Smooth muscle cell (in vitro differentiated cells): ENCODE results near the gene WIPF1. TPM values are rescaled to one million over a fixed set of nuclear protein-coding genes. Genes with fewer than 3 reads are reported as not detected.

ENCODE experiments used
- DNase-seq: peaks from one replicate; lab custom pipeline; 2025; ENCODE audit not compliant: unreplicated experiment; lab: John Stamatoyannopoulos, UW
- H2AFZ ChIP-seq: fragments of 200-600 bp; sonication (generic); 2 replicates; pipeline ENCODE4 v1.6.0; 2016; ENCODE audit warnings: antibody characterized with exemption, low read depth, mild to moderate bottlenecking
- H3F3A ChIP-seq: fragments of 200-600 bp; sonication (generic); 2 replicates; pipeline ENCODE4 v1.6.0; 2017; ENCODE audit warnings: antibody characterized with exemption, low read depth
- H3K27ac ChIP-seq: fragments of 200-600 bp; sonication (generic); 2 replicates; pipeline ENCODE4 v1.5.1; 2016; ENCODE audit warnings: low read depth, mild to moderate bottlenecking
- H3K27me3 ChIP-seq: fragments of 200-600 bp; sonication (generic); 2 replicates; pipeline ENCODE4 v1.6.1; 2016; ENCODE audit warnings: low read depth, mild to moderate bottlenecking
- H3K36me3 ChIP-seq: fragments of 200-600 bp; sonication (generic); 2 replicates; pipeline ENCODE4 v1.5.1; 2016; ENCODE audit warnings: low read depth
- H3K4me1 ChIP-seq: fragments of 200-600 bp; sonication (generic); 2 replicates; pipeline ENCODE4 v1.5.1; 2016; ENCODE audit warnings: low read depth
- H3K4me2 ChIP-seq: fragments of 200-600 bp; sonication (generic); 2 replicates; pipeline ENCODE4 v1.6.0; 2016; ENCODE audit warnings: mild to moderate bottlenecking
- H3K4me3 ChIP-seq: fragments of 200-600 bp; sonication (generic); 2 replicates; pipeline ENCODE4 v1.5.1; 2016; ENCODE audit warnings: mild to moderate bottlenecking
- H3K79me2 ChIP-seq: fragments of 200-600 bp; sonication (generic); 2 replicates; pipeline ENCODE4 v1.6.0; 2016; ENCODE audit warnings: low read depth, mild to moderate bottlenecking
- H3K9ac ChIP-seq: fragments of 200-600 bp; sonication (generic); 2 replicates; pipeline ENCODE4 v1.6.0; 2016; ENCODE audit warnings: low read depth
- H3K9me3 ChIP-seq: fragments of 200-600 bp; sonication (generic); replicated peaks from 2 replicates; pipeline ENCODE4 v1.5.1; 2016; ENCODE audit warnings: low read depth
- H4K20me1 ChIP-seq: fragments of 200-600 bp; sonication (generic); 2 replicates; pipeline ENCODE4 v1.6.0; 2016; ENCODE audit warnings: low read depth
- WGBS: methylation state at CpG from one replicate; pipeline ENCODE4 v1.1.7; 2016; ENCODE audit warnings: low lambda C conversion rate; 5-methylcytosine and 5-hydroxymethylcytosine counted together
- polyA plus RNA-seq: library from polyadenylated mRNA; unstranded; fragments of >200 nt; fragmentation: Nextera tagmentation; extraction: Ambion mirVana; gene quantifications from 2 replicates; pipeline ENCODE4 v1.2.1, GENCODE V29; 2016
- total RNA-seq: library from RNA; depleted of rRNA; stranded (reverse); fragments of >200 nt; gene quantifications from 2 replicates; pipeline ENCODE4 v1.2.3, GENCODE V29; 2014
- TF ChIP-seq, protein P1 (sequence below): fragments of 200-600 bp; sonication (generic); IDR thresholded peaks from 2 replicates; pipeline ENCODE4 v1.5.1; 2017; ENCODE audit warnings: borderline replicate concordance, mild to moderate bottlenecking, antibody characterized with exemption; ENCODE audit not compliant: insufficient read depth, poor library complexity, severe bottlenecking

The WIPF1 gene
- total and polyA plus RNA-seq, 2 experiments from 2014 or later, result 27.3 to 35.5 TPM

DNA sequence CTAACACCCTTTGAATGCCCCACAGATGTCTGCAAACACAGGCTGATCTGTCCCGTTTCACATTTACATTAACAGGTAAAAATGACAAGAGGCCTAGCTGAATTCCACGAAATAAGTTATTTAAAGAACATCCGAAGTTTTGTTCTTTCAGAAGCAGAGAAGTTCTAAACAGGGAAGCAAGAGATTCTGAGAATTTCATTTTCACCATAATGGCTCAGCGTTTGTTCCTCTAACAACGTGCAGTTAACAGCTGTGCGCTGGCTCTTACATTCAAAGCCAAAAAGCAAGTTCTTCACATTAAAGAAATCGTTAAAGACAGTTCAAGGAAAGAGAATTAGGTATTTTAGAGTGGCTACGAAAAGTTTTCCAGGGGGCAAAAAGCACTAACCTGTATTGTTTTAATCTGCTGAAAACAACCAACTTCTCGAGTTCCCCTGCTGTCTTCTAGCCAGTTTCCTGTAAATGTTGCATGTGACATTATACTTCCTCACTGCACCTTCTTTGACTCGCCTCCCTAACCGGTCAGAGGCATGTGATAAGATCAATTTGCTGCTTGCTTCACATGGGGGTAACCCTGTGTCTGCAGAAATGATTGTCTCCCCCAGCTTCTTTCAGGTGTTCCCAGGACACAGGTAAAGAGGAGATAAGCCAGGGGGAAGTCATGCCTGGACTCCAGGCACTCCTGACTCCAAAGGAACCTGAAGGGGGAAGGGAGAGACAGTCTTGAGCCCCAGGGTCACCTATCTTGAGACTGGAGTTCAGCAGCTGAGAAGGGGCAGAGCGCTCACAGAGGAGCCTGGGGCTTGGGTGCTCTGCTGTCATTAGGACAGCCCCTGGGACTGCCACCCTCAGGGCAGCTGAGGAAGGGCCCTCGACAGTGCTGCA lies 36.8 kb upstream of the WIPF1 start:
- 70% methylated on average over 13 of the region's 13 CpGs for WGBS
- TF ChIP-seq, protein P1, sequence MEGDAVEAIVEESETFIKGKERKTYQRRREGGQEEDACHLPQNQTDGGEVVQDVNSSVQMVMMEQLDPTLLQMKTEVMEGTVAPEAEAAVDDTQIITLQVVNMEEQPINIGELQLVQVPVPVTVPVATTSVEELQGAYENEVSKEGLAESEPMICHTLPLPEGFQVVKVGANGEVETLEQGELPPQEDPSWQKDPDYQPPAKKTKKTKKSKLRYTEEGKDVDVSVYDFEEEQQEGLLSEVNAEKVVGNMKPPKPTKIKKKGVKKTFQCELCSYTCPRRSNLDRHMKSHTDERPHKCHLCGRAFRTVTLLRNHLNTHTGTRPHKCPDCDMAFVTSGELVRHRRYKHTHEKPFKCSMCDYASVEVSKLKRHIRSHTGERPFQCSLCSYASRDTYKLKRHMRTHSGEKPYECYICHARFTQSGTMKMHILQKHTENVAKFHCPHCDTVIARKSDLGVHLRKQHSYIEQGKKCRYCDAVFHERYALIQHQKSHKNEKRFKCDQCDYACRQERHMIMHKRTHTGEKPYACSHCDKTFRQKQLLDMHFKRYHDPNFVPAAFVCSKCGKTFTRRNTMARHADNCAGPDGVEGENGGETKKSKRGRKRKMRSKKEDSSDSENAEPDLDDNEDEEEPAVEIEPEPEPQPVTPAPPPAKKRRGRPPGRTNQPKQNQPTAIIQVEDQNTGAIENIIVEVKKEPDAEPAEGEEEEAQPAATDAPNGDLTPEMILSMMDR, result no peak

DNA sequence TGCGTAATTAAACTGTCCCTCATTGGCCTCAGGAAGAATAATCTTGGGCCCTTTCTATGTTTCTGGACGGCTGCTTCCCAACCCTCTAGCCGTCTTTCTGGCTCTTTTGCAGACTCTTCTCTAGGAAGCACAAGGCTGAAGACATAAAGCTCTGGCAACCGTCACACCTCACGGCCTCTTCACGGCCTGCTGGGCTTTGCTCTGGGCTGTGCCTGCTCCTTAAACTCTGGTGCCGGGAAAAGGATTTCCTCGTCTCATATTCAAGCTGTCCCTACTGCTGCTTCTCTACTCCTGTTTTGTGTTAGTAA lies 36.0 kb upstream of the WIPF1 start:
- no peak for DNase-seq
- no peaks in the 10 kb centered on the region for H3K36me3 ChIP-seq
- WGBS, result 11% methylated on average over 8 of the region's 8 CpGs
- no peaks in the 10 kb centered on the region for H4K20me1 ChIP-seq
- peaks cover 27% of the 10 kb centered on the region for H3F3A ChIP-seq
- H3K79me2 ChIP-seq, result peaks cover 18% of the 10 kb centered on the region
- H2AFZ ChIP-seq, result peak overlapping the region; percentile 10
- TF ChIP-seq, protein P1, result no peak
- H3K9ac ChIP-seq, result peak overlapping the region; percentile 33
- peaks cover 28% of the 10 kb centered on the region for H3K4me1 ChIP-seq
- no peaks in the 10 kb centered on the region for H3K9me3 ChIP-seq
- H3K27me3 ChIP-seq, result no peaks in the 10 kb centered on the region
- no peak overlapping the region for H3K4me3 ChIP-seq
- H3K27ac ChIP-seq, result peak overlapping the region; percentile 90
- peak overlapping the region; percentile 63 for H3K4me2 ChIP-seq

More for the DNA sequence above, 36.8 kb upstream of the WIPF1 start:
- H3K4me1 ChIP-seq, result peaks cover 28% of the 10 kb centered on the region
- H3F3A ChIP-seq, result peaks cover 27% of the 10 kb centered on the region
- H3K27me3 ChIP-seq, result no peaks in the 10 kb centered on the region
- no peak overlapping the region for H2AFZ ChIP-seq
- H3K36me3 ChIP-seq, result no peaks in the 10 kb centered on the region
- H3K4me2 ChIP-seq, result peak overlapping the region; percentile 63
- H3K9me3 ChIP-seq, result no peaks in the 10 kb centered on the region
- peak overlapping the region; percentile 33 for H3K9ac ChIP-seq
- H3K79me2 ChIP-seq, result peaks cover 22% of the 10 kb centered on the region
- no peak overlapping the region for H3K4me3 ChIP-seq
- H4K20me1 ChIP-seq, result no peaks in the 10 kb centered on the region
- no peak for DNase-seq
- H3K27ac ChIP-seq, result peak overlapping the region; percentile 90

DNA sequence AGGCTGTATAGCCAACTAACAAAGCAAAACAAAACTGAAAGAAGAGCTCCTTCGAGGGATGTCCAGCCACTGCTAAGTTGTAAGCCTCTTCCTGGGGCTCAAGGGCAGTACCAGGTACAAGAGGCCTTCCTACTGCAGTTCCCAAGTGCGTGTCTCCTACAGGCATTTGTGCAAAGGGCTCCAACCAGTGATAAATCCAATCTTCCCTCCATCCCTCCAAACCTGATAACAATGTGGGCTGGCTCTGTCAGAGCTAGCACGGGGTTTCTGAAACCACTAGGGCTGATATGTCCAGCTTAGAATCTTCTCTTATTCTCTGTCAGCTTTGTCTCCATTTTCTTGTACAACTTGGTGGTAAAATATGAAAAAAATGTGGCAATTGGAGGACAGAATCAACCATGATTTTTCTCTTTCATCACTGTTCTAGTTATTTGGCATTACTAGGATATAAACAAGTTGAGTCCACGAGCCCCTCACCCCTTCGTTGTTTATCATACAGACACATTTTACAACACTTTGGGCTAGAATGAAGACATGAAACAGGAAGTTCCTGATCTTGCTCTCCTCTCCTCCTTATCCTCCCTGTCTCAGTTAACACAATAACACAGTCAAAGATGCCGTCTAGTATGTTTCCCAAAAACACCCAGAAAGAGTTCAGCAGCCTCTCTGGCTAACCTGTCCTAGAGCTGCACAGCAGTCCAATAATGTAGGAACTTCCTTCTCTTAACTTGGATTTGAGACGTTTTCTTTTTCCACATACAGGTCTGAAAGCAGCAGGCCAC lies 35.4 kb upstream of the WIPF1 start:
- DNase-seq, result no peak
- Histone ChIP-seq H3K36me3 (no peaks in the 10 kb centered on the region), H2AFZ (peak overlapping the region; percentile 10)

More for the DNA sequence above, 35.4 kb upstream of the WIPF1 start:
- H3F3A ChIP-seq, result peaks cover 27% of the 10 kb centered on the region
- H3K27me3 ChIP-seq, result no peaks in the 10 kb centered on the region
- H3K4me2 ChIP-seq, result peak overlapping the region; percentile 63
- no peaks in the 10 kb centered on the region for H3K9me3 ChIP-seq
- TF ChIP-seq, protein P1, result no peak
- peak overlapping the region; percentile 33 for H3K9ac ChIP-seq
- 17% methylated on average over 7 of the region's 7 CpGs for WGBS
- H4K20me1 ChIP-seq, result no peaks in the 10 kb centered on the region
- H3K4me3 ChIP-seq, result no peak overlapping the region
- H3K27ac ChIP-seq, result peak overlapping the region; percentile 90
- H3K79me2 ChIP-seq, result peaks cover 13% of the 10 kb centered on the region
- H3K4me1 ChIP-seq, result peaks cover 28% of the 10 kb centered on the region
